Occipital lobe (tissue), 2 donors: ENCODE results near the gene C2orf80. TPM values are rescaled to one million over a fixed set of nuclear protein-coding genes. Genes with fewer than 3 reads are reported as not detected.
A peak's percentile ranks its signal among the peaks of the same experiment; 100 is the strongest.
"Not testable (repeated sequence)": the region's sequence is repeated elsewhere in the genome, so short reads cannot be mapped to it uniquely, and the experiment has no call there.

ENCODE experiments used
- DNase-seq: peaks from one replicate; lab custom pipeline; 2025; lab: John Stamatoyannopoulos, UW
- total RNA-seq: library from RNA; depleted of rRNA; stranded (reverse); fragments of >200 nt; gene quantifications from one replicate; pipeline ENCODE4 v1.2.3, GENCODE V29; 2014

C2orf80 gene
- total RNA-seq, result 28.7 TPM

DNA sequence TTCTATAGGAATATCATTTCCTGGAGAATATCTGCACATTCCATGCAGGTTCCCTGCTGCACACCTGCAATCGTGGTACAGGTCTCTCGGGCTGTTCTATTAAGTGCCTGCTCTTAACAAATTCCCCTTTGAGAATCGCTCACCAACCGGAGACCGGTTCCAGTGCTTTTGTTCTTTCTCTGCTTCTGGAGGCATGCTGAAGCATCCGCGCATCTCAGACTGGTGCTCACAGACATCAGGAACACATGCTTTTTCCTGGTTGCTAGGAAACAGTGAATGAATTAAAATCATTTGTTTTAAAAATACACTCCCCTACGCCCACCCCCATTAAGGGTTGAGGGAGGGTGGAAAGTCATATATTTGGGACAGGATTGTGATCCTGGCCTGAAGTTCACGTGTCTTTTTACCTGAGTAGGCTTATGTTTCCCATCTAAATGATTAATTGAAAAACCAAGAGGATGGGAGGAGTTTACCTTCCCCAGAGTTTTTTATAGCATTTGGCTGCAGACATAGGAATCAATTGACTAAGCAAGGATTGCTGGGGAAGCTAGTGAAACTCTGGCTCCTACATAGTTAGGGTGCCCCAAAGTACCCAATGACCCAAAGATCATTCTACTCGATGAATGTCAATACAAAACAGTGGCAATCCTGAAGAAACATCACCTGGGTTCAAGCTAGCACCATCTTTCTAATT lies at the start of gene C2orf80:
C2orf80 (minus strand) TSS at position 221 of the 694 bp plus-strand sequence. CDS start 3,044 bp downstream, outside the sequence.
- peak; percentile 44 for DNase-seq

DNA sequence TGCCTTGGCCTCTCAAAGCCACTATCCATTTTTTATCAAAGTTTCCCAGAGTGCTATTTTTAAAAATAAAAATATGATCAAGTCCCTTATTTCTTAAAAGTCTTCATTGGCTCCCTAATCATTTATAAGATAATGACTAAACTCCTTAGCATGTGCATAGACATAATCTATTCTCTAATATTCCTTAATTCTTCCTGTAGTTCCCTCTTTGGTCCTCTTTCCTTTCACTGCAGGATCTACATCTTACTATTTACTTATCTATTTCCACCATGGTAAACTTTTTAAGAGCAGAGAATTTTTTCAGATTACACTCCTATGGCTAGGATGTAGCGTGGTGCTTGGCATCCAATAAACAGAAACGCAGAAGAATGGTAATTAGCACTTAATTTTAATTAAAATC lies 46.0 kb upstream of the C2orf80 start:
- no peak for DNase-seq

DNA sequence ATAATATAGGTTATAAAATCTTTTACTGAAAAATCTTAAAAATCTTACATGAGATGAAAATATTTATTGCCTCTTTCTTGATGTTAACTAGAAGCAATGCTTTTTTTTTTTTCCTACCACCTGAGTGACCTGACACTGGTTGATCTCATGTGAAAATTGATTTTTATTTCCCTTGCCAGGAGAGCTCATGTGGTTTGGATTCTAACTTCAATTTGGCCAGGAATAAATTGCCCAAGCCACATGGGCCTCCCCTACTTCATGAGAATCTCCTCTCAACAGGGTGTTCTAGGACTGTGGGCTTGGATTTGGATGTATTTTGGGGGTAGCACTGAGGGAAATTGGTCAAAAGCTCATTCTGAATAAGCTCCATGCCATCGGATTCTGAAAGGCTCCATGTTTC lies 45.0 kb upstream of the C2orf80 start:
- DNase-seq, result no peak

DNA sequence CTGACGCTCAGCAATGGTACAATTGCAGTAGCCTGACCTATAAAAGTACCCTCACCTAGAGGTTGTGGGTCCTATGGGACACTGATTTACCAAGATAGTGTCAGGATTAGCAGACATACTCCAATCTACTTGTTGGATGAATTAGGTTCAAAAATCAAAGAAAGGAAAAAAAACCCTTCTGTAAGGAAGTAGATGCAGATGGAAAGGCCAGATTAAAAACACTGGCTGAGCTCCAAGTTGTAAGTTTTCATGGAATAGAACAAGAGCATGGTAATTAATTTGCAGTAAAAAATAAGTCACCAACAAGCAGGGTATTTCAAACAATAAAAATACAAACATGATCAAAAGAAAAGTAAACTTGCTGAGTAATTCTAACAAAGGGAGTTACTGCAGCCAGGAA lies 38.6 kb upstream of the C2orf80 start:
- DNase-seq, result no peak

DNA sequence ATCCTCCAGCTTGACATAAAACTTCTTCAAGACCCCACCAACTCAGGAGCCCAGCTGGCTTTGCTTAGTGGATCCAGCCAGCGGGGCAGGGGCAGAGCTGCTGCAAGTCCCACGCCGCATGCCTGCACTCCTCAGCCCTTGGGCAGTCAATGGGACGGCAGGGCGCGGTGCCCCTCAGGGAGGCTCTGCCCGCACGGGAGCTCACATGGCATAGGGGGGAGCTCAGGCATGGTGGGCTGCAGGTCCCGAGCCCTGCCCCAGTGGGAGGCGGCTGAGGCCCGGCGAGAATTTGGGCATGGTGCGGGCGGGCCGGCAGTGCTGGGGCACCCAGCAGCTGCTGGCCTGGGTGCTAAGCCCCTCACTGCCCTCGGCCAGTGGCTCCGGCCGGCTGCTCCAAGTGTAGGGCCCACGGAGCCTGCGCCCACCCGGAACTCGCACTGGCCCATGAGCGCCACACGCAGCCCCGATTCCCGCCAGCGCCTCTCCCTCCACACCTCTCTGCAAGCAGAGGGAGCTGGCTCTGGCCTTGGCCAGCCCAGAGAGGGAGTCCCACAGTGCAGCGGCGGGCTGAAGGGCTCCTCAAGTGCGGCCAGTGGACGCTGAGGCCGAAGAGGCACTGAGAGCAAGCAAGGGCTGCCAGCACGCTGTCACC lies 37.9 kb upstream of the C2orf80 start:
- no peak for DNase-seq

DNA sequence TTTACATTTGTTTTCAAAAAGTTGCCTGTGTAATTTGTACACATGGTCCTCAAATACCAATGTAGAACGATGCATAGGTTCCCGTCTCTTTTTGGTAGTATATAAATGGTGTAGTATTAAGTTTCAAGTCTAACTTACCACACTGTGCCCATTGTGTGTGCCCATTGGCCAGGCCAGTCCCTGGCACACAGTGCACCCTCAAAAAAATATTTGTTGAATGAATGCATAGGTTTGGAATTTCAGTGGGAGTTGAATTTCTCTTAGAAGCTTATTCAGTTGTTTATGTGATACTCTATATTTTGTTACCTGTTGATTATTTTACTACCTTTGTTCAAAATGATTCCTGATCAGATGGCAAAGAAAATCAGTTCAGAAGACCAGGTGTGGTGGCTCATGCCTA lies 35.0 kb upstream of the C2orf80 start:
- no peak for DNase-seq

DNA sequence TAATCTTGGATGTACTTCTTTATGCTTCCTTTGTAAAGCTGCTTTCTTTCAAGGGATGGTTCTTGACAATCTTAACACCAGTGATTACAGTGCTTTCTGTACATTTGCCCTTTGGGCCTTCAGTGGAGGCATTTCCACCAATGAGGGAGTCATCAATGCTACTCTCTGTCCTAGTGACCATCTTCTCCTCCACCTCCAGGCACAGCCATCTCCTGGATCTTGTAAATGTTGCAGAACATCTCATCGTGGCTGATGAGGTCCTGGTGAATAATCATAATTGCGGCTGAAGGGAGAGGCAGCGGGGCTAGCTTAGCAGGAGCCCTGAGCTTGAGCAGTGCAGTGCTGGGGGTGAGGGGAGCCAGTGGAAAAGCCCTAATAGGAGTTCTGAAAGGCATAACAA lies 32.5 kb upstream of the C2orf80 start:
- no peak for DNase-seq

DNA sequence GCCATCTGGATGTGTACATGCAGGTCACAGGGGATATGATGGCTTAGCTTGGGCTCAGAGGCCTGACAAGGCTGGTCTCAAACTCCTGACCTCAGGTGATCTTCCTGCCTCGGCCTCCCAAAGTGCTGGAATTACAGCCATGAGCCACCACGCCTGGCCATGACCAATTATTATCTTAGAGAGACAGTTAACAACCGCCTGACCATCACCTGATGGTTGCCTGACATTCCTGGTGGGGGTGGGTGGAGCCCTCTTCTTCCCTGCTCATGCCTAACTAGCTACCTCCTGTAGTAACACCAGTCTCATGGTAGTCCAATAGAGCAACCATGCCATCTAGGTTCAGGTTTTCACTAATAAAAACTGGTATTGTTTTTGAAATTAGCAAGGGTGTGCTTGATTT lies 32.0 kb upstream of the C2orf80 start:
- not testable (repeated sequence) for DNase-seq

DNA sequence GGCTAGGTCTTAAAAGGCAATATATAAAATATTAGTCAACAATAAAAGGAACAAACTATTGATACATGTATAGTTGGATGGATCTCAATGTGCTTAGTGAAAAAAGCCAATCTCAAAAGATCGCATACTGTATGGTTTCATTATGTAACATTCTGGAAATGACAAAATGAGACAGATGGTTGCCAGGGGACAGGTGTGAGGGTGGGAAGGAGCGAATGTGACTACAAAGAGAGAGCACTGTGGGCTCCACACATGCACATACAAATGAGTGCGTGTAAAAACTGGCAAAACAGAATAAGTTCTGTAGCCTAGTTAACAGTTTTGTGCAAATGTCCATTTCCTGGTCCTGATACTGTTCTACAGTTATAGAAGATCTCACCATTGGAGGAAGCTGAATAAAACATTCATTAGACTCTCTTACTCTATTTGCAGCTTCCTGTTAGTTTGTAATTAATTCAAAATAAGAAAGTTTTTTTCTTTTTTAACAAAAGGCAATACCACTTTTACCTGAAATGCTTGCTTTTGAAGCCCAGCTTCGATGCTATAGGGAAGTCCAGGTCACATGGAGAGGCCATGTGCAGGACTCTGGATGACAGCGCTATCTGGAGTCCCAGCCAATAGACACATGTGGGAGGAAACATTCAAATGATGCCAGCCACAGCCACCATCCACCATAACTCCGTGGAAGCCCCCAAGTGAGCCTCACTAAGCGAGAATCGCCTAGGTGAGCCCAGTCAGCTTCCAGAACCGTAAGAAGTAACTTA lies 21.0 kb upstream of the C2orf80 start:
- no peak for DNase-seq

DNA sequence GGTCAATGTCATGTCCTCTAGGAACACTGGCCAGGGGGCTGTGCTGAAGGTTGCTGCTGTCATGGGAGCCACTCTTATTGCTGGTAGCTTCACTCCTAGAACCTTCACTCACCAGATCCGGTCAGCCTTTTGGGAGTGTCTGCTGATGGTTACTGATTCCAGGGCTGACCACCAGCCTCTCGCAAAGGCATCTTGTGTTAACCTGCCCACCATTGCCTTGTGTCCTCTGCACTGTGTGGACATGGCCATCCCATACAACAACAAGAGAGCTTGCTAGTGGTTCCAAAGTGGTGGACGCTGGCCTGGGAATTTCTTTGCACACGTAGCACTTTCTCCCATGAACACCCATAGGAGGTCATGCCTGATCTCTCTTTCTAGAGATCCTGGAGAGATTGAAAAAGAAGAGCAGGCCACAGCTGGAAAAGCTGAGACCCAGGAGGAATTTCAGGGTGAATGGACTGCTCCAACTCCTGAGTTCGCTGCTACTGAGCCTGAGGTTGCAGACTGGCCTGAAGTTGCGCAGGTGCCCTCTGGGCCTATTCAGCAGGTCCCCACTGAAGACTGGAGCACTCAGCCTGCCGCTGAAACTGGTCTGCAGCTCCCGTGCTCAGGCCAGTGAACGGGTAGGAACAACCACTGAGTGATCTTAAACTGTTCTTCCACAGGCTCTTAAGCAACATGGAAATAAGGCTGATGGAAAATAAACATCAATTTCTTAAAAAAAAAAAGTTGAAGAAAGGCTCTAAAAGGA lies 18.7 kb upstream of the C2orf80 start:
- DNase-seq, result no peak

DNA sequence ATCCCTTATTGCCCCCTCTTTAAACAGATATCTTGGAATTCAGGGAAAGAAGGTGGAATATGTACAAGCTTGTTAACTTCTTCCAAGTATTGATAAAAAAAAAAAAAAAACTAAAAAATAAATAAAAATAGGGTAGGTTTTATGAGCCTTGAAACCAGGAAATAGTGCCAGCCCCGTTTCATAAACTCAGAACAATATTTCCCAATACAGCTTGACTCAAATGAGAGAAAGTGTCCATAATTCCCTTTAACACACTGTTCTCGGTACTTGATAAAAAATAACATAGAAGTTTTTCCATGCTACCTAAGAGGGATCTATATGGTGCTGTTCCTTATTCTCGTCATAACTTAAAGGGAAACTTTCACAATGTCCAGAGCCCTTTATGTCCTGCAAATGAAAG lies 17.9 kb upstream of the C2orf80 start:
- no peak for DNase-seq

DNA sequence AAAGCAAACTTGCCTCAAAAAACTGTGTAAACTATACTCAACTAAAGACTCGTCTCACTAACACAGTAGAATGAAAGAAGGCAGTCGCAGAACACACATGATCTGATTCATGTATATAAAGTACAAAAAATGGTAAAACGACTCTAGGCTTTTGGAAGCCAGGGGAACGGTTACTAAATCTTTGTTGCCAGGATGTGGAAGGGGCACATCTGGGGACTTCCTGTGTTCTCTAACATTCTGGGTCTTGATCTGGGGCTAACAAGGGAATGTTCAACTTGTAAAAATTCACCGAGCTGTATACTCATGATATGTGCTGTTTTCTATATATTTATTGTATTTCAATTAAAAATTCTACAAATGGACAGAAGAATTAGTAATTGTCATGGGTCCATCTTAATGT lies 14.3 kb upstream of the C2orf80 start:
- DNase-seq, result no peak

DNA sequence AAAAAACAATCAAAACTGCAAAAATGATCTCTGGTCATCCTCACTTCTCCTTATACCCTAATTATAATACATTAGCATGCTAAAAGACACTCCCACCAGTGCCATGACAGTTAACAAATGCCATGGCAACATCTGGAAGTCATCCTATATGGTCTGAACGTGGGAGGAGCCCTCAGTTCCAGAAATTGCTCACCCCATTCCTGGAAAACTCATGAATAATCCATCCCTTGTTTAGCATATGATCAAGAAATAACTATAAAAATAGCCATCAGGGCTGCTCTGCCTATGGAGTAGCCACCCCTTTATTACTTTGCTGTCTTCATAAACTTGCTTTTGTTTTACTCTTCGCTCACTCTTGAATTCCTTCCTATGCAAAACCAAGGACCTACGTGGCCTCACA lies 5.7 kb upstream of the C2orf80 start:
- DNase-seq, result no peak

DNA sequence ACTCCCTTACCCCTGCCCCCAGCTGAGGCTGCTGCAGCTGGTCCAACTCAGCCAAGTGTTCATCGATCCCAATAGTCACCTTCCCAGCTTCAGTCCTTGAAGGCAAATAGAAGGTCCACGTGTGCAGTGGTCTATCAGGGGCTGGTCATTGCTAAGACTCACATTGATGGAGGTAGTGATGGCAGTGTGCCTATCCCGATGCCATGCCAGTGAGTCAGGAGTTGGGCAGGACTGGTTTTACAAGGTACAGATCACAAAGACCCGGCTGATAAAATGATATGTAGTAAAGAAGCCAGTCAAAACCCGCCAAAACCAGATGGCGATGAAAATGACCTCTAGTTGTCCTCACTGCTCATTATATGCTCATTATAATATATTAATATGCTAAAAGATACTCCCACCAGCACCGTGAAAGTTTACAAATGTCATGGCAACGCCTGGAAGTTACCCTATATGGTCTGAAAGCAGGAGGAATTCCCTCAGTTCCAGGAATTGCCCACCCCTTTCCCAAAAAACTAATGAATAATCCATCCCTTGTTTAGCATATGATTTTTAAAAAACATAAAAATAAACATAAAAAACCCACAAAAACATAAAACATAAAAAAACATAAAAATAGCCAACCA lies 2.9 kb upstream of the C2orf80 start:
- no peak for DNase-seq

DNA sequence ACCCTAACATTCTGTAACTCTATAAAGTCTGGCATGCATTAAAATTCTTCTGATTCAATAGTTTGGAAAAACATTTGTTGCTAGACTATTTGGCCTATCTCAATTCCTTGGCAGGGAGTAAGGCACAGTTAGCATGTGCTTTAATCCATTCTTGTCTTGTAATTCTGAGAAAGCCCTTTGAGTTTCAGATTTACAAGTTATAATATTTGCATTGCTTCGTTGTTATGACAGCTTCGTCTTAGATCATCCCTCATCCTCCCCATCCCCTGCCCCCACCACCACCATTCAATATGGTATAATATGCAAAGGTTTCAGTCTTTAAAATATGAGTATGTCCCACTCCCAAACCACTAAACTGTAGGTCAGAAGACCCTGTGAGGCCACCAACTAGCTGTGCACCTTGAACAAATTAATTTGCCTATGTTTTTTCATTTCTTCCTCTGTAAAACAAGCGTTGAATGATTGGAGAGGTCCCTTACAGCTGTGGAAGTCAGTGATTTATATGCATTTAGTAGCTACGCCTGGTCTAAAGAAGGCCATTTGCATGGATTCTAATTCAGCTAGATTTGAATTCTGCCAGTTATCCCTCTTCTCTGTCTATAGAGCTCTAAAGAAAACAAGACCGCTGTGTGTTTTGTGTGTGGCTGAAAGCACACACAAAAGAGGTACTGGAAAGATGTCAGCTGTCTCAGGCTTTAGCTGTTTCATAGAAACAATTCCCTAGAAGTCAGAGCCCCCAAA lies 591 bp downstream of the C2orf80 start:
- no peak for DNase-seq

DNA sequence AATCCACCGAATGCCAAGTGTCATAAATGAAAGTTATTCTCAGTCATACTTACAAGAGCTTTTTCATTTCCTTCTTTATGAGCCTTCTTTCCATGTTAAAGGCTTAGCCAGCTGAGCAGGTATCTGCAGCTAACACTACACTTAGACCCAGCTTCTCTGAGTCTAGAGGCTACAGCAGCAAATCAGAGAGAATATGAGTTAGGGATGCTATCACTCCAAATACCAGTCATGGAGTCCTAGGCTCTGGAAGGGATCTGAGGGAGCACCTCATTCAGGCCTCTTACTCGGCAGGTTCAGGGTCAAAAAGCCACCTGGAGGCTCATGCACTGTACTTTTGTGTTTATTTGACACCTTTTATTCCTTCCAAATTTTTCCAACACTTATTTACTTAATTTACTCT lies 2.9 kb downstream of the C2orf80 start:
- no peak for DNase-seq

DNA sequence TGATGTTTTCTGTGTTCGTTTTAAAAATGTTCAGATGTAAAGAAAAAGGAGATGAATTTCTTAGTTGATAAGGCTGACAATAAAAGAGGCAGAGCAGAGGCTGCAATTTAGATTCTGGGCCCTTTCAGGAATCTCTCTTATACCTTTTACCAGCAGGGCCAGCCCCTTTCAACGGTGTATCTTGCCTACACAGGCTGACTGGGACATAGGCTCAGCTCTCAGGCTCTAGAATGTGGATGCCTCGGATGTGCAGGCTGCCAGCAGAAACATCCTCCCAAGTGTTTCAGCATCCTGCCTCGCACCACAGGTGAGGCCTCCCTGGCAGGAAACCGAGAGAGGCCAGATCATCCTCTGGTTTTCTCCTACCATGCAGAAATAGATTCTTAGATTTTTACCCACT lies 3.4 kb downstream of the C2orf80 start:
- DNase-seq, result no peak

DNA sequence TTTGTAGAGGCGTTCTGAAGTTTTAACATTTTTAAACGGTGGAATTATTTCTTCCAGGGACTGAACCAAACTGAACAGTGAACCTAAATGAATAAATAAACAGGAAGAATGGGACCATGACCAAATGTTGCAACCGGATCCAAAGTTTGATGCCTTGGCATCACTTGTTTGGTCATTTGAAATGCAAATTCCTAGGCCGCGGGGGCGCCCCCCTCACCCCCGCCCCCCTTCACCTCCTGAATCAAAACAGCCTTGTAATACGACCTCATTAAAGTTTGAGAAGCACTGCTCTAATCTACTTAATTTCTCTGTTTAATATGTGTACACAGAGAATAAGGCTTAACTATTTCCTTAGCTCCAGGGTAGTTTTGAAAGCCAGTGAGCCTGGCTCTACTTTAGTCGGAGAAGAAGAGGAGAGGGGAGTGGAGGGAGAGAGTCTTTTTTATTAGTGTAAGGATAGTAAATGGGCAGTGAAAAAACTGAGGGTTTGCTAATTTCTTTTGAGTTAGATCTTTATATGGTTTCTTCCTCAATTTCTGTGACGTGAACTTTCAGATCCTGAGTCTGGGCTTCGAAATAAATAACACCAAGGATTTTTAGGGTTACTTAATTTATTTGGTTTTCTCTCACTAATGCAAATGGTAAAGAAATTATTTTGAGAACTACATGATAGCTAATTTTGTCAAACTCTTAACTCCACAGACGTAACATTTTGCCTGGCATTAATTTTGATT lies 5.7 kb downstream of the C2orf80 start:
- DNase-seq, result no peak

DNA sequence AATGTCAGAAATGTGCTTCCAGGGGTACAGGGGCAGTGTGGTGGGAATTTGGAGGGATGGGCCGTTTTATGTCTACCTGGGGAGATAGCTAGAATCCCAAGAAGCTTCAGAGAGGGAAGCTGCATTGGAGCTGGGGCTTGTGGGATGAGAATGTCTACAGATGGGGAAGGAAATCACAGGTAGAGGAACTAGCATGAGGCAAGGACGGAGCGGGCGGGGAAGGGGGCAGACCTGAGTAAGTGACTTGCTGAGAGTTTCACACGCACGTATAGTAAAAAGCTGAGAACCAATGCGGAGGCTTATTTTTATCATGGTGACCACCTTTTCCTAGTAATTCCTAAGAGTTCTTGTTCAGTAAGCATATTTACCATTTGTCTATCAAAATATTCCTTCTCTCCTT lies 6.3 kb downstream of the C2orf80 start:
- DNase-seq, result no peak

DNA sequence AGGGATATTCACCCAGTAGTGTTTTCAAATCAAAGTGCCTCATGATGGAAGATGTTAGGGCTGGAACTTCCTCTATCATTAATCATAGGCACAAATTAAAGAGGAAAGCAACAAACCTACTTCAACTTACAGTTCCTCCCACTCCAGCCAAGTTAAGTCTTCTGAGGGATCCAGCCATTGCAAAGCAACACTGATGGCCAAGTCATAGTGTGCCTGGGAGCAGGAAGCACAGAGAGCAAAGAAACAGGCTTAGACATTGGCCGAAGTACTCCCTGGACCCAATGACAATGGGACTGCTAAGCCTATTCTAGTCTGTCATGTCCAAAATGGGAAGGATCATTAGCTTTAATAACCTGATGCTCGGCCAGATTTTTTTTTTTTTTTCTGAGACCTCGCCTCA lies 7.0 kb downstream of the C2orf80 start:
- DNase-seq, result no peak
